Measurements from ENCODE around the gene NAB2.
"Not testable (repeated sequence)": the region's sequence is repeated elsewhere in the genome, so short reads cannot be mapped to it uniquely, and the experiment has no call there.

The NAB2 gene

GRCh38 chr12:57072661-57073060 lies 16.3 kb upstream of the NAB2 start:
- DNase-seq = no peak

- DNase-seq = not testable (repeated sequence)
Measured at GRCh38 chr12:57073566-57074450, 15.1 kb upstream of the NAB2 start.

GRCh38 chr12:57078519-57079404 lies 10.2 kb upstream of the NAB2 start, which contains the start of gene NEMP1:
Gene NEMP1, minus strand, starts transcription at chr12:57078791. Its CDS starts 46 bp downstream, at chr12:57078745.
- peak; percentile 100 for DNase-seq

- DNase-seq = no peak
Measured at GRCh38 chr12:57079821-57080220, 9.1 kb upstream of the NAB2 start.

- no peak for DNase-seq
Measured at GRCh38 chr12:57080855-57081254, 8.1 kb upstream of the NAB2 start.

- no peak for DNase-seq
Measured at GRCh38 chr12:57085999-57086492, 2.9 kb upstream of the NAB2 start.

GRCh38 chr12:57086493-57087009 lies 2.4 kb upstream of the NAB2 start:
- peak; percentile 79 for DNase-seq

GRCh38 chr12:57087010-57087690 lies 1.8 kb upstream of the NAB2 start:
- peak; percentile 81 for DNase-seq

- peak; percentile 92 for DNase-seq
Measured at GRCh38 chr12:57087691-57088353, 1.1 kb upstream of the NAB2 start.

GRCh38 chr12:57089271-57090245 lies 644 bp downstream of the NAB2 start:
- DNase-seq = peak; percentile 21

- DNase-seq = no peak
Measured at GRCh38 chr12:57090490-57090889, 1.6 kb downstream of the NAB2 start.

- no peak for DNase-seq
Measured at GRCh38 chr12:57090924-57091637, 2.2 kb downstream of the NAB2 start.

GRCh38 chr12:57091638-57092528 lies 3.0 kb downstream of the NAB2 start:
- no peak for DNase-seq

GRCh38 chr12:57092529-57092862 lies 3.6 kb downstream of the NAB2 start:
- DNase-seq = no peak

- DNase-seq = no peak
Measured at GRCh38 chr12:57092876-57093414, 4.0 kb downstream of the NAB2 start.

- DNase-seq = no peak
Measured at GRCh38 chr12:57093415-57094207, 4.7 kb downstream of the NAB2 start.

GRCh38 chr12:57094208-57095160 lies 5.6 kb downstream of the NAB2 start:
- DNase-seq = no peak
